Articular chondrocyte of knee joint (primary cell): ENCODE measurements around the gene POC1A. TPM values are rescaled to one million over a fixed set of nuclear protein-coding genes. Genes with fewer than 3 reads are reported as not detected.

ENCODE experiments used
- total RNA-seq: library from RNA; depleted of rRNA; stranded (reverse); fragments of >200 nt; gene quantifications from 2 replicates; pipeline ENCODE4 v1.2.3, GENCODE V29; 2012

POC1A gene
- 4.4 and 5.7 TPM in 2 replicates for total RNA-seq

DNA sequence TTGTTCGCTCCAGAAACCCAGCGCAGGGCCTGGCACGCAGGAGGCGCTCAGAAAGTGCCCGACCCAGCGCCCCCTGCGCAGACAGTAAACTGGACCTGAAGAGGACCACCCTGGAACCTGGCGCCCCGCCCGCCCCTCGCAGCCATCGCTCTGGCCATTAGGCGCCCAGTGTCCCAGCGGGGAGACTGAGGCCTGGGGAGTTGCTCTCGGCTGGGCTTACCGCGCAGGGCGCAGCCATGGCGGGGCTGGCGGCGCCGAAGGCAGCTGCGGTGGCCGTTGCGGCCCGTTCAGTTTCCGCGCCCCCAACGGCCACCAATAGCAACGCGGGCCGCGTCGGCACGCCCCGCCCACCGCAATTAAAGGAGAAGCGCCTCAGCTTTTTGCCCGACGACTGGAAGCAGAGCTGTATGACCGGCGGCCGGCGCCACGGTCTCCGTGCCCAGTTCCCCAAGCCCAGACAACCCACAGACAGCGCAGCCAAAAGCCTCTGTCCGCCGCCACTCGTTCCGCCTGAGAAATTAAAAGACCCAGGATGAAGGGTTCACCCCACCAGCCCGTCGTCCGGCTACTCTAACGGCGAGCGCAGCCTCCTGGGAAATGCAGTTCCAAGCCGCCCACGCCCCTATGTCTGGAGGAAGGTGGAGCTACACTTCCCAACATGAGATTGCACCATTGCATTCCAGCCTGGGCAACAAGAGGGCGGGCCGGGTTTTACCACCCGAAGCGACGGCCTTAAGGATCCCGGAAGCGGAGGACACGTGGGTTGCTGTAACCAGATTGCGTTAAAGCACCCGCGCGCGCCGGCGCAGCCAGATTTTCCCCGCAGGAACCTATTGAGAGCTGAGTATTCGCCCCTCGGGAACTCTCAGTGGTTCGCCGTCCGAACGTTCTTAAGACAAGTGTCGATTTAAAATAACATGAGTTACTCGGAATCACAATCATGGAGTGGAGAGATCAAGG is at the start of gene POC1A:
TSS of gene POC1A (minus strand) at position 289 of the 960 bp plus-strand sequence. CDS start at position 238, 51 bp downstream.

DNA sequence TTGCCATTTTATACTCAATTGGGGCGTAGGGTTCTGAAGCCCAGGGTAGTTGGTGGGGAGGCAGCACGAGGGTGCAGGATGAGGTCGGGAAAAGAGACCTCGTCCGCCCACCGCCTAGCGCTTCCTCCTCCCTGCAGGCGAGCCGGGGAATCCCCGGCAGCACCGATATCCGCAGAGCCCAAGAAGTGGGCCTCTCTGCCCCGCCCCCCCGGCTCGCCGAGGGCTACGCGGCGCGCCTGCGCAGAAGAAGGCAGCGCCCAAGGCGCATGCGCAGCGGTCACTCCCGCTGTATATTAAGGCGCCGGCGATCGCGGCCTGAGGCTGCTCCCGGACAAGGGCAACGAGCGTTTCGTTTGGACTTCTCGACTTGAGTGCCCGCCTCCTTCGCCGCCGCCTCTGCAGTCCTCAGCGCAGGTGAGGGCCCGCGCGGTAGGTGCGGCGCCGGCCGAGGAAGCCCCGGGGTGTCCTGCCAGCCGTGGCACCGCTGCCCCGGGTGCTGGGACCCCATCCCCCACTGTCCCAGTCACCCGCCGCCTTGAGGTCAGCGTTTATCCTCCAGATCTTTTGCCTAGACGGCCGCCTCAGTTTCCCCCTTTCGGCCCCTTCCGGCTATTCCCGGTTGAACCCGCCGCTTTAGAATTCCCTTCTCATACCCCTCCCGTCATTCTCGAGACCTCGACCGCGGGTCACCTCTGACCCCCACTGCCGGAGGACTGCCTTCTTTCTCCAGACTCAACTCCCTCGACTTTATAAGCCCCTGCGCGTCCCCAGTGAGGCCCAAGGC is 43.8 kb upstream of the POC1A start, which contains the start of gene ALAS1:
TSS of gene ALAS1 (plus strand) at position 319 of the 784 bp plus-strand sequence. CDS start 1,082 bp downstream, outside the sequence.

DNA sequence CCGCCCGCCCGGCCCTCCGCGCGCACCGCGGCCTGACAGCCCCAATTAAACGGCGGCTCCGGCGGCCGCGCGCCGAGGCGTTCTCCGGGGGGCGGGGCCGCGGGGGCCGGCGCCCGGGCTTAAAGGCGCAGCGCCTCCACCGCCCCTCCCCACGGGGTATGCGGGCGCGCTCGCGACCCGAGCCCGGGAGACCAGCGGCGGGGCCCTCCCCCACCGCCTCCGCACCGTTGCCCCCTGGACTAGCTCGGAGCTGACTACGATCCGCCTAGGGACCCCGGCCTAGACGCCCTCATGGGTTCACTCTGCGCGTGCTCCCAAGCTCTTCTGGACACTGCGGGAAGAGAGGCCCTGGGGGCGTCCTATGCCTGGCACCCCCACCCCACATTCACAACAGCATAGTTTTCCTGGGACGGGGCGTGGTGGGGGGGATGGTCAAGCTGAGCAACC is 97.7 kb downstream of the POC1A start, which contains the start of gene DUSP7:
TSS of gene DUSP7 (minus strand) at position 51 of the 447 bp plus-strand sequence. CDS start 205 bp downstream, outside the sequence.

Other genes starting within 250 kb of the POC1A start
- gene RRP9, start 212.5 kb downstream of the POC1A start, total RNA-seq: 14.7 and 14.9 TPM in 2 replicates
- 45.6 and 51.9 TPM in 2 replicates for gene PARP3, start 212.1 kb downstream of the POC1A start, total RNA-seq
- gene GPR62, start 199.0 kb downstream of the POC1A start, total RNA-seq: 0.11 and 0.13 TPM in 2 replicates
- 19.5 and 20.0 TPM in 2 replicates for gene PCBP4, start 187.0 kb downstream of the POC1A start, total RNA-seq
- gene ABHD14B, start 180.4 kb downstream of the POC1A start, total RNA-seq: 28.0 and 39.1 TPM in 2 replicates
- gene ABHD14A, start 179.4 kb downstream of the POC1A start, total RNA-seq: 12.1 and 16.9 TPM in 2 replicates
- gene ACY1, start 170.9 kb downstream of the POC1A start, total RNA-seq: 21.2 and 28.9 TPM in 2 replicates
- gene RPL29, start 158.5 kb downstream of the POC1A start, total RNA-seq: 966 and 1,076 TPM in 2 replicates
- 7.8 and 11.4 TPM in 2 replicates for gene DUSP7, start 97.9 kb downstream of the POC1A start, total RNA-seq
- gene ALAS1, start 43.7 kb upstream of the POC1A start, total RNA-seq: 30.6 and 31.9 TPM in 2 replicates
- gene TLR9, start 71.2 kb upstream of the POC1A start, total RNA-seq: 0.13 TPM in 1 of 2 replicates, not detected in the other
- gene TWF2, start 84.7 kb upstream of the POC1A start, total RNA-seq: 69.3 and 81.7 TPM in 2 replicates
- gene PPM1M, start 91.3 kb upstream of the POC1A start, total RNA-seq: 24.2 and 25.5 TPM in 2 replicates
- 61.5 and 67.7 TPM in 2 replicates for gene WDR82, start 124.2 kb upstream of the POC1A start, total RNA-seq
- 9.7 and 12.5 TPM in 2 replicates for gene GLYCTK, start 133.4 kb upstream of the POC1A start, total RNA-seq
- 6.5 and 8.1 TPM in 2 replicates for gene DNAH1, start 161.9 kb upstream of the POC1A start, total RNA-seq